ENCODE measurements around the gene GRIP2. TPM values are rescaled to one million over a fixed set of nuclear protein-coding genes. Genes with fewer than 3 reads are reported as not detected.

The GRIP2 gene
- total RNA-seq, 1 donor from 2014 or later = not detected

GRCh38 chr3:14487086-14487485 lies 53.1 kb downstream of the GRIP2 start:
- TF ChIP-seq CTCF (conservative IDR thresholded peaks at IDR 0.05; ENCODE audit: low read depth, low read length) = no peak
- H3K4me3 ChIP-seq (ENCODE audit: low read depth, low read length) = no peak overlapping the region
- no peak for DNase-seq (ENCODE audit: low read depth)

- no peak for DNase-seq (ENCODE audit: low read depth)
- no peak for TF ChIP-seq CTCF (conservative IDR thresholded peaks at IDR 0.05; ENCODE audit: low read depth, low read length)
Measured at GRCh38 chr3:14486460-14486859, 53.7 kb downstream of the GRIP2 start.

GRCh38 chr3:14485981-14486380 lies 54.2 kb downstream of the GRIP2 start:
- DNase-seq (ENCODE audit: low read depth) = no peak

More at GRCh38 chr3:14486460-14486859, 53.7 kb downstream of the GRIP2 start:
- H3K4me3 ChIP-seq (ENCODE audit: low read depth, low read length) = no peak overlapping the region

GRCh38 chr3:14484741-14485140 lies 55.4 kb downstream of the GRIP2 start:
- DNase-seq (ENCODE audit: low read depth) = no peak

More at GRCh38 chr3:14485981-14486380, 54.2 kb downstream of the GRIP2 start:
- H3K4me3 ChIP-seq (ENCODE audit: low read depth, low read length) = no peak overlapping the region
- no peak for TF ChIP-seq CTCF (conservative IDR thresholded peaks at IDR 0.05; ENCODE audit: low read depth, low read length)

GRCh38 chr3:14483286-14483685 lies 56.9 kb downstream of the GRIP2 start:
- no peak for DNase-seq (ENCODE audit: low read depth)
- TF ChIP-seq CTCF (conservative IDR thresholded peaks at IDR 0.05; ENCODE audit: low read depth, low read length) = no peak
- no peak overlapping the region for H3K4me3 ChIP-seq (ENCODE audit: low read depth, low read length)

More at GRCh38 chr3:14484741-14485140, 55.4 kb downstream of the GRIP2 start:
- no peak for TF ChIP-seq CTCF (conservative IDR thresholded peaks at IDR 0.05; ENCODE audit: low read depth, low read length)
- H3K4me3 ChIP-seq (ENCODE audit: low read depth, low read length) = no peak overlapping the region

GRCh38 chr3:14482271-14482721 lies 57.8 kb downstream of the GRIP2 start:
- no peak overlapping the region for H3K4me3 ChIP-seq (ENCODE audit: low read depth, low read length)
- no peak for DNase-seq (ENCODE audit: low read depth)
- TF ChIP-seq CTCF (conservative IDR thresholded peaks at IDR 0.05; ENCODE audit: low read depth, low read length) = no peak

- H3K4me3 ChIP-seq (ENCODE audit: low read depth, low read length) = no peak overlapping the region
- DNase-seq (ENCODE audit: low read depth) = no peak
- no peak for TF ChIP-seq CTCF (conservative IDR thresholded peaks at IDR 0.05; ENCODE audit: low read depth, low read length)
Measured at GRCh38 chr3:14481646-14482036, 58.5 kb downstream of the GRIP2 start.

Data from epithelial cell of proximal tubule (primary cell).